Loucy (cell line): ENCODE data around the gene FAM185A.

Experiments used
- H2AFZ ChIP-seq: fragments of 200-600 bp; sonication (generic); 2 replicates; pipeline ENCODE4 v1.6.0; 2016; ENCODE audit warnings: antibody characterized with exemption, mild to moderate bottlenecking, low read length, moderate library complexity
- H3F3A ChIP-seq: fragments of 200-600 bp; 2 replicates; pipeline ENCODE4 v1.6.0; 2016; ENCODE audit warnings: antibody characterized with exemption, low read depth, mild to moderate bottlenecking
- H3K27me3 ChIP-seq: fragments of 200-600 bp; sonication (generic); 2 replicates; pipeline ENCODE4 v1.6.1; 2014; ENCODE audit warnings: low read length, mild to moderate bottlenecking; ENCODE audit not compliant: insufficient read depth, poor library complexity, severe bottlenecking
- H3K36me3 ChIP-seq: fragments of 200-600 bp; sonication (generic); 2 replicates; pipeline ENCODE4 v1.6.1; 2016; ENCODE audit warnings: low read length; ENCODE audit not compliant: insufficient read depth
- H3K4me1 ChIP-seq: fragments of 200-600 bp; sonication (generic); 2 replicates; pipeline ENCODE4 v1.5.1; 2014; ENCODE audit warnings: low read length, mild to moderate bottlenecking; ENCODE audit not compliant: insufficient read depth, poor library complexity, severe bottlenecking
- H3K4me2 ChIP-seq: fragments of 200-600 bp; sonication (generic); 2 replicates; pipeline ENCODE4 v1.6.0; 2014; ENCODE audit warnings: antibody characterized with exemption, low read length, low read depth, mild to moderate bottlenecking; ENCODE audit not compliant: poor library complexity, severe bottlenecking
- H3K4me3 ChIP-seq: fragments of 200-600 bp; sonication (generic); 2 replicates; pipeline ENCODE4 v1.5.1; 2014; ENCODE audit warnings: low read length, mild to moderate bottlenecking, mixed read lengths; ENCODE audit not compliant: poor library complexity, severe bottlenecking
- H3K79me2 ChIP-seq: fragments of 200-600 bp; sonication (generic); 2 replicates; pipeline ENCODE4 v1.6.1; 2014; ENCODE audit warnings: low read length; ENCODE audit not compliant: insufficient read depth
- H3K9ac ChIP-seq: fragments of 200-600 bp; sonication (generic); 2 replicates; pipeline ENCODE4 v1.6.0; 2014; ENCODE audit warnings: mild to moderate bottlenecking, low read depth, low read length, moderate library complexity; ENCODE audit not compliant: poor library complexity, severe bottlenecking
- H3K9me2 ChIP-seq: fragments of 200-600 bp; sonication (generic); replicated peaks from 2 replicates; pipeline ENCODE4 v1.6.1; 2016; ENCODE audit warnings: low read depth, low read length, mixed read lengths
- H3K9me3 ChIP-seq: fragments of 200-600 bp; sonication (generic); 2 replicates; pipeline ENCODE4 v1.6.1; 2014; ENCODE audit warnings: mild to moderate bottlenecking, antibody characterized with exemption, low read length, low read depth; ENCODE audit not compliant: insufficient read depth
- H4K20me1 ChIP-seq: fragments of 200-600 bp; sonication (generic); 2 replicates; pipeline ENCODE4 v1.6.0; 2014; ENCODE audit warnings: antibody characterized with exemption, low read length, mild to moderate bottlenecking; ENCODE audit not compliant: insufficient read depth, poor library complexity, severe bottlenecking
- CTCF ChIP-seq: fragments of 200-600 bp; sonication (generic); conservative IDR thresholded peaks from 2 replicates; pipeline ENCODE4 v1.5.1; 2014; ENCODE audit warnings: mild to moderate bottlenecking, antibody characterized with exemption, low read length
- EZH2phosphoT487 ChIP-seq: fragments of 200-600 bp; IDR thresholded peaks from 2 replicates; pipeline ENCODE4 v1.6.1; 2018; ENCODE audit warnings: antibody characterized with exemption, mild to moderate bottlenecking, moderate library complexity, borderline replicate concordance

FAM185A gene

GRCh38 chr7:102817616-102818573, 69.1 kb downstream of the FAM185A start:
- H2AFZ ChIP-seq: no peak overlapping the region
- peaks cover 6% of the 10 kb centered on the region for H3K4me1 ChIP-seq
- no peak overlapping the region for H3K9ac ChIP-seq
- no peaks in the 10 kb centered on the region for H3K79me2 ChIP-seq
- H3K36me3 ChIP-seq: no peaks in the 10 kb centered on the region
- H3K27me3 ChIP-seq: no peaks in the 10 kb centered on the region
- no peak for TF ChIP-seq EZH2phosphoT487
- no peak for TF ChIP-seq CTCF
- H4K20me1 ChIP-seq: no peaks in the 10 kb centered on the region
- no peaks in the 10 kb centered on the region for H3F3A ChIP-seq
- no peak overlapping the region for H3K4me2 ChIP-seq
- H3K9me3 ChIP-seq: no peaks in the 10 kb centered on the region
- no peaks in the 10 kb centered on the region for H3K9me2 ChIP-seq
- H3K4me3 ChIP-seq: no peak overlapping the region

DNA sequence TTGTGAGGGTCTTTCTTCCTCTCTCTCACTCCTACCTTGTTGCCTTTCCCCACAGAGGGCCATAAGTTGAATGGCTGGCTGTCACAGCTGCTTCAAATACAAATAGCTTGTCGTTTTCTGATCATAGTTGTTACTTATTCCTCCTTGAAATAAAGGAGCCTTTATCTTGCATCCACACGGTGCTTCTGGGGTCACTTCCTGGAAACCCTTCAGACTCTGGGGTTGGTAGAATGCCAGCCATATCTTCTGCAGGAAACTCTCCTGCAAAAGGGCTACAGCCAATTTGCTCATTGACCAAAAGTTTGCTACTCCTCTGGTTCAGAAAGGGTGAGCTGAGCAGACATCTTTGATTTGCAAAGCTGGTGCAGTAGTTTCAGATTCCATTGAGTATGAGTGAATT, 70.4 kb downstream of the FAM185A start:
- TF ChIP-seq CTCF (no peak), EZH2phosphoT487 (no peak)
- no peak overlapping the region for H3K4me3 ChIP-seq

GRCh38 chr7:102821994-102822747, 73.4 kb downstream of the FAM185A start:
- no peaks in the 10 kb centered on the region for H3K27me3 ChIP-seq
- no peak for TF ChIP-seq EZH2phosphoT487
- TF ChIP-seq CTCF: no peak
- no peaks in the 10 kb centered on the region for H3F3A ChIP-seq
- no peak overlapping the region for H2AFZ ChIP-seq
- H3K36me3 ChIP-seq: no peaks in the 10 kb centered on the region
- no peak overlapping the region for H3K4me2 ChIP-seq
- no peak overlapping the region for H3K4me3 ChIP-seq
- no peaks in the 10 kb centered on the region for H3K79me2 ChIP-seq
- H3K9me3 ChIP-seq: no peaks in the 10 kb centered on the region
- H4K20me1 ChIP-seq: no peaks in the 10 kb centered on the region
- no peaks in the 10 kb centered on the region for H3K4me1 ChIP-seq
- H3K9me2 ChIP-seq: no peaks in the 10 kb centered on the region
- H3K9ac ChIP-seq: no peak overlapping the region

More for the DNA sequence above, 70.4 kb downstream of the FAM185A start:
- Histone ChIP-seq H3F3A (no peaks in the 10 kb centered on the region), H3K4me1 (no peaks in the 10 kb centered on the region), H2AFZ (peak overlapping the region; percentile 9), H3K9me3 (no peaks in the 10 kb centered on the region), H3K9ac (no peak overlapping the region), H3K27me3 (no peaks in the 10 kb centered on the region), H4K20me1 (no peaks in the 10 kb centered on the region), H3K4me2 (no peak overlapping the region), H3K36me3 (no peaks in the 10 kb centered on the region), H3K79me2 (no peaks in the 10 kb centered on the region), H3K9me2 (no peaks in the 10 kb centered on the region)
